ENCODE measurements around the gene PINLYP. TPM values are rescaled to one million over a fixed set of nuclear protein-coding genes. Genes with fewer than 3 reads are reported as not detected.
A peak's percentile ranks its signal among the peaks of the same experiment; 100 is the strongest.

PINLYP gene
- total and polyA plus RNA-seq, 7 donors, result 0.66 to 1.3 (median 0.88) TPM; not detected in 1

DNA sequence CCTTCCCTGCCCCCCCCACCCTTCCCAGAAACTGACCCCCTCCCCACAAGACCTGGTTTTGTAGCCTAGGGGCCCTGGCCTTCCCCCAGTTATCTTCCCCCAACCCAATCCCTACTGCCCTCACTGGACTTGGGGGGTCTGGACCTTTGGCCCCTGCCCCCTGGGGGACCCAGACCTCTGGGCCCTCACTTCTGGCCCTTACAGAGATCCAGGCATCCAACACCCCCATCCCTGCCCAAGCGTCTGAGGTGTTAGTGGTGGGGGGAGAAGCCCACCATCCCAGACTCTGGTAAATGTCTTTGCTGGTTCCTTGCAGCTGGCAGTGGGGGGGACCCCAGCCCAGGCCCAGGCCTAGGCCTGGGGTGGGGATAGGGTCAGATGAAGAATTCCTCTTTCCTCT is 47.4 kb downstream of the PINLYP start:
- intact Hi-C loops (cut with DNase I), result no loop called here
- H3K36me3 ChIP-seq (ENCODE audit: insufficient read depth in 1 of 2, low read depth in 1 of 2), result no peaks in the 10 kb centered on the region
- WGBS, 3 donors, result 68 to 73% (median 70%) methylated on average over 1 of the region's 1 CpG
- DNase-seq (no peak), ATAC-seq (no peak)
- H3K27me3 ChIP-seq (ENCODE audit: insufficient read depth in 3 of 3, low read length in 2 of 3), result no peaks in the 10 kb centered on the region
- H3K4me1 ChIP-seq, result peaks cover 3% of the 10 kb centered on the region
- TF ChIP-seq, protein P1, sequence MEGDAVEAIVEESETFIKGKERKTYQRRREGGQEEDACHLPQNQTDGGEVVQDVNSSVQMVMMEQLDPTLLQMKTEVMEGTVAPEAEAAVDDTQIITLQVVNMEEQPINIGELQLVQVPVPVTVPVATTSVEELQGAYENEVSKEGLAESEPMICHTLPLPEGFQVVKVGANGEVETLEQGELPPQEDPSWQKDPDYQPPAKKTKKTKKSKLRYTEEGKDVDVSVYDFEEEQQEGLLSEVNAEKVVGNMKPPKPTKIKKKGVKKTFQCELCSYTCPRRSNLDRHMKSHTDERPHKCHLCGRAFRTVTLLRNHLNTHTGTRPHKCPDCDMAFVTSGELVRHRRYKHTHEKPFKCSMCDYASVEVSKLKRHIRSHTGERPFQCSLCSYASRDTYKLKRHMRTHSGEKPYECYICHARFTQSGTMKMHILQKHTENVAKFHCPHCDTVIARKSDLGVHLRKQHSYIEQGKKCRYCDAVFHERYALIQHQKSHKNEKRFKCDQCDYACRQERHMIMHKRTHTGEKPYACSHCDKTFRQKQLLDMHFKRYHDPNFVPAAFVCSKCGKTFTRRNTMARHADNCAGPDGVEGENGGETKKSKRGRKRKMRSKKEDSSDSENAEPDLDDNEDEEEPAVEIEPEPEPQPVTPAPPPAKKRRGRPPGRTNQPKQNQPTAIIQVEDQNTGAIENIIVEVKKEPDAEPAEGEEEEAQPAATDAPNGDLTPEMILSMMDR (IDR thresholded peaks at IDR 0.05), result no peak
- H3K4me3 ChIP-seq, result no peak overlapping the region
- no peak overlapping the region for H3K27ac ChIP-seq
- no peaks in the 10 kb centered on the region for H3K9me3 ChIP-seq

DNA sequence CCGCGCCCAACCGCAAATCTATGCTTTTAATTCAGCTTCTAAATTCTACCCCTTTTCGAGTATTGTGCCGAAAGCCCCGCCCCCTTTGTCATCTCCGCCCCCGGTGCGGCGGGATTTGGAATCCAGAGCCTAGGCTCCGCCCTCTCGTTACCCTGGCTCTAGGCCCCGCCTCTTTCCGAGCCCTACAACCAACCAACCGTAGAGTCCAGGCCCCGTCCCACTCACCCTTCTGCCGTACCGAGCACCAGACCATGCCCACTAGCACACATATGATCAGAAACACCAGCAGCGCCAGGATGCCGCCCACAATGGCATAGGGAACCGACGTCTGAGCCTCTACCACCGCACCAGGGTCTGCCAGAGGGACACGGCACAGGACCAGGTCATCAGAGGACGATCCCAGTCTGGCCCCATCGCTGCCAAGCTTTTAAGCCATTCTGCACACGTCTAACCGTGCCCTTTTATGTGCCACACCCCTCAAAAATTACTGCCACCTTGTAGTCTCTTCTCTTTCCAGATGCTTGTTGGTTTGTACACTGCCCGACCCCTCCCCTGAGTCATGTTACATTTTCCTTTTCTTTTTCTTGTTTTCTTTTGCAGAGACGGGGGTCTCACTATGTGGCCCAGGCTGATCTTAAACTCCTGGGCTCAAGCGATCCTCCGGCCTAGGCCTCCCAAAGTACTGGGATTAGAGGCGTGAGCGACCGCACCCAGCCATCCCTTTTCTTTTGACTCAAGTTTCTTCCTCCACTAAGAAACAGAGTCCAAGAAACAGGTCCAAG is 48.5 kb downstream of the PINLYP start:
- no peak for DNase-seq
- no peaks in the 10 kb centered on the region for H3K27me3 ChIP-seq (ENCODE audit: insufficient read depth in 3 of 3, low read length in 2 of 3)
- H3K4me3 ChIP-seq, result no peak overlapping the region
- TF ChIP-seq, protein P1 (IDR thresholded peaks at IDR 0.05), result no peak
- intact Hi-C loops (cut with DNase I), result no loop called here
- no peak overlapping the region for H3K27ac ChIP-seq
- H3K4me1 ChIP-seq, result peaks cover 3% of the 10 kb centered on the region
- ATAC-seq, result no peak
- 76 to 79% (median 78%) methylated on average over 35 of the region's 35 CpGs for WGBS, 3 donors
- H3K36me3 ChIP-seq (ENCODE audit: insufficient read depth in 1 of 2, low read depth in 1 of 2), result no peaks in the 10 kb centered on the region
- no peaks in the 10 kb centered on the region for H3K9me3 ChIP-seq

DNA sequence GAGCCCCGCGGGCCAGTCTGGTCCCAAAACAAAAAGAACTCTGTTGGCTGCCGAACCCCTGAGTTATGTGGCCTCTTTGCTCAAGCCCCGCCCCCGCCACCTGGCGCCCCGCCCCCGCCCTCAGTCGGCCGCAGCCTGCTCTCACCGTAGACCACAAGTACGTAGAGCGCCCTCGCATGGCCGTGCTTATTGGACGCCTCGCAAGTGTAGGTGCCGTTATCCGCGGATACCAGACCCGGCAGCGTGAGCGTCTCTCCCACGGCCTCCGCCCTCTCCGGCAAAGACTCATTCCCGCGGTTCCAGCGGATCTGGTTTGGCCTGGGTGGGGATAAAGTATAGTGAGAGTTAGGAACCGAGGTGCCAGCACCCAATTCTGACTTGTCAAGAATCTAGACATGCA is 49.3 kb downstream of the PINLYP start:
- peak in 1 of 4 donors; percentile 34 for ATAC-seq
- 29 to 46% (median 39%) methylated on average over 30 of the region's 30 CpGs for WGBS, 3 donors
- TF ChIP-seq, protein P1 (IDR thresholded peaks at IDR 0.05), result no peak
- intact Hi-C loops (cut with DNase I), result no loop called here
- Histone ChIP-seq H3K27ac (no peak overlapping the region), H3K36me3 (ENCODE audit: insufficient read depth in 1 of 2, low read depth in 1 of 2) (no peaks in the 10 kb centered on the region), H3K4me1 (peaks cover 3% of the 10 kb centered on the region), H3K4me3 (no peak overlapping the region), H3K27me3 (ENCODE audit: insufficient read depth in 3 of 3, low read length in 2 of 3) (no peaks in the 10 kb centered on the region), H3K9me3 (no peaks in the 10 kb centered on the region)
- peak; percentile 31 to 68 for DNase-seq

DNA sequence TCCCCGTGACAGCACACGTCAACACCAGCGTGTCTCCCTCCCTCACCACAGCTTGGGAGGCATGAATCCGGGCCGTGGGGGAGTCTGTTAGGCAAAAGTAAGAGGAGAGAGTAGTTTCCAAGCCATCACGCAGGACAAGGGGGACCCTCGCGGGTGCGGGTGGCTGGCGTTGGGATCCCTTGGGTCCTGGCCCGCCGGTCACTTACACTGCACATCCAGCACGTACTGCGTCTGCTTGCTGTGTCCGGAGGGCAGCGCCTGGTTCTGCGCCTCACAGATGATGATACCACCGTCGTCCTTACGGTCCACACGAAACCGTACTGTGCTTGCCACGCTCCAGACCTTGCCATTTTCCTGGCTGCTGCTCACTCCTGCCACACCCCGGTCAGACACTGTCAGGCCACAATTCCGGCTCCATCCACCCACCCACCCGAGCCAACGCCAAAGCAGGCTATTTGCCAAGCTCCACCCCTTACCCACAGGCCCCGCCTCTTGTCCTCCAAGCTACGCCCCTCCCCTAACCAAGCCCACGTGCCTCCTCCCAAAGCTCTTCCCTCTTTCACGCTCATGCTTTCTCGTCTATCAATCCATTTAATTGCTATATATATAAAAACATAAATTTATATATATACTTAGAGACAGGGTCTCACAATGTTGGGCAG is 50.4 kb downstream of the PINLYP start:
- H3K27ac ChIP-seq, result no peak overlapping the region
- H3K4me3 ChIP-seq, result no peak overlapping the region
- intact Hi-C loops (cut with DNase I), result no loop called here
- no peak for ATAC-seq
- H3K4me1 ChIP-seq, result peaks cover 3% of the 10 kb centered on the region
- no peaks in the 10 kb centered on the region for H3K36me3 ChIP-seq (ENCODE audit: insufficient read depth in 1 of 2, low read depth in 1 of 2)
- no peak for DNase-seq
- H3K9me3 ChIP-seq, result no peaks in the 10 kb centered on the region
- 80 to 87% (median 81%) methylated on average over 32 of the region's 32 CpGs for WGBS, 3 donors
- TF ChIP-seq, protein P1 (IDR thresholded peaks at IDR 0.05), result no peak
- no peaks in the 10 kb centered on the region for H3K27me3 ChIP-seq (ENCODE audit: insufficient read depth in 3 of 3, low read length in 2 of 3)
